Measurements from ENCODE around the gene PARD3.

The PARD3 gene

DNA sequence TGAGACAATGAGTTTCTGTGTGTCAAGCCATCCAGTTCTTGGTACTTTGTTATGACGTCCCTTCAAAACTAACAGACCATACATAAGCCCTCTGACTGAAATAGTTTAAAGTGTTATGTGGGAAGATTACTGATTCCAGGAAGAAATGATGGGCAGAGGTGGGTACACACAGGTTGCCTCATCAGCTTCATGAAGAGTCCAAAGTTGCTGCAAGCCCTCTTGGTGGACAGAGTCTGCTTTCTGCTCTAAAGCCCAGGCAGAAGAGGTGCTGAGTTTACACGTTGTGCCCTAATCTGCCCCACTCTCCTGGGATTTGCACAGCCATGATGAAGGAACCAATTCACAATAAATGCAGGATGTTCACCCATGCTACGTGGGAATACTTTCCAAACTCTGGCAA is 187.4 kb downstream of the PARD3 start:
- Histone ChIP-seq H3K79me2 (peaks cover 14% of the 10 kb centered on the region), H3K4me2 (ENCODE audit: low read length) (no peak overlapping the region), H3K4me1 (no peaks in the 10 kb centered on the region), H3K27me3 (ENCODE audit: control insufficient read depth, insufficient read depth, low read length) (no peaks in the 10 kb centered on the region), H3K36me3 (ENCODE audit: control insufficient read depth, insufficient read depth, low read length) (no peaks in the 10 kb centered on the region), H3K4me3 (ENCODE audit: low read depth, low read length) (no peak overlapping the region), H3K9me3 (ENCODE audit: control insufficient read depth, low read length) (no peaks in the 10 kb centered on the region), H3K27ac (no peak overlapping the region), H2AFZ (no peak overlapping the region), H3K9ac (no peak overlapping the region)
- TF ChIP-seq, protein P1, sequence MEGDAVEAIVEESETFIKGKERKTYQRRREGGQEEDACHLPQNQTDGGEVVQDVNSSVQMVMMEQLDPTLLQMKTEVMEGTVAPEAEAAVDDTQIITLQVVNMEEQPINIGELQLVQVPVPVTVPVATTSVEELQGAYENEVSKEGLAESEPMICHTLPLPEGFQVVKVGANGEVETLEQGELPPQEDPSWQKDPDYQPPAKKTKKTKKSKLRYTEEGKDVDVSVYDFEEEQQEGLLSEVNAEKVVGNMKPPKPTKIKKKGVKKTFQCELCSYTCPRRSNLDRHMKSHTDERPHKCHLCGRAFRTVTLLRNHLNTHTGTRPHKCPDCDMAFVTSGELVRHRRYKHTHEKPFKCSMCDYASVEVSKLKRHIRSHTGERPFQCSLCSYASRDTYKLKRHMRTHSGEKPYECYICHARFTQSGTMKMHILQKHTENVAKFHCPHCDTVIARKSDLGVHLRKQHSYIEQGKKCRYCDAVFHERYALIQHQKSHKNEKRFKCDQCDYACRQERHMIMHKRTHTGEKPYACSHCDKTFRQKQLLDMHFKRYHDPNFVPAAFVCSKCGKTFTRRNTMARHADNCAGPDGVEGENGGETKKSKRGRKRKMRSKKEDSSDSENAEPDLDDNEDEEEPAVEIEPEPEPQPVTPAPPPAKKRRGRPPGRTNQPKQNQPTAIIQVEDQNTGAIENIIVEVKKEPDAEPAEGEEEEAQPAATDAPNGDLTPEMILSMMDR (IDR thresholded peaks at IDR 0.05), result no peak

DNA sequence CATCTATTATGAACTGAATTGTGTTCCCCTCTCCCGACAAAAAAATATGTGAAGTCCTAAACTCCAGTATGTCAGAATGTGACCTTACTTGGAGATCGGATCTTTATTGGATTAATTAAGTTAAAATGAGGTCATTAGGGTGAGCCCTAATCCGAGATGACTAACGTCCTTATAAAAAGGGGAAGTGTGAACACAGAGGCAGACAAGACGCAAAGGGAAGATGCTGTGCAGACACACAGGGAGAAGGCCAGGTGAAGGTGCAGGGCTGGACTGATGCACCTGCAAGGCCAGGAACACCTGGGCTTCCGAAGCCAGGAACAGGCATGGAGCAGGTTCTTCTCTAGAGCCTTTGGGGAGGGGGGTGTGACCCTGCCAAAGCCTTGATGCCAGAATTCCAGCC is 187.8 kb downstream of the PARD3 start:
- Histone ChIP-seq H3K27ac (no peak overlapping the region), H3K4me3 (ENCODE audit: low read depth, low read length) (no peak overlapping the region), H2AFZ (no peak overlapping the region), H3K79me2 (peaks cover 10% of the 10 kb centered on the region), H3K4me1 (no peaks in the 10 kb centered on the region), H3K27me3 (ENCODE audit: control insufficient read depth, insufficient read depth, low read length) (no peaks in the 10 kb centered on the region), H3K4me2 (ENCODE audit: low read length) (no peak overlapping the region), H3K9me3 (ENCODE audit: control insufficient read depth, low read length) (no peaks in the 10 kb centered on the region), H3K9ac (no peak overlapping the region), H3K36me3 (ENCODE audit: control insufficient read depth, insufficient read depth, low read length) (no peaks in the 10 kb centered on the region)
- TF ChIP-seq, protein P1 (IDR thresholded peaks at IDR 0.05), result no peak

DNA sequence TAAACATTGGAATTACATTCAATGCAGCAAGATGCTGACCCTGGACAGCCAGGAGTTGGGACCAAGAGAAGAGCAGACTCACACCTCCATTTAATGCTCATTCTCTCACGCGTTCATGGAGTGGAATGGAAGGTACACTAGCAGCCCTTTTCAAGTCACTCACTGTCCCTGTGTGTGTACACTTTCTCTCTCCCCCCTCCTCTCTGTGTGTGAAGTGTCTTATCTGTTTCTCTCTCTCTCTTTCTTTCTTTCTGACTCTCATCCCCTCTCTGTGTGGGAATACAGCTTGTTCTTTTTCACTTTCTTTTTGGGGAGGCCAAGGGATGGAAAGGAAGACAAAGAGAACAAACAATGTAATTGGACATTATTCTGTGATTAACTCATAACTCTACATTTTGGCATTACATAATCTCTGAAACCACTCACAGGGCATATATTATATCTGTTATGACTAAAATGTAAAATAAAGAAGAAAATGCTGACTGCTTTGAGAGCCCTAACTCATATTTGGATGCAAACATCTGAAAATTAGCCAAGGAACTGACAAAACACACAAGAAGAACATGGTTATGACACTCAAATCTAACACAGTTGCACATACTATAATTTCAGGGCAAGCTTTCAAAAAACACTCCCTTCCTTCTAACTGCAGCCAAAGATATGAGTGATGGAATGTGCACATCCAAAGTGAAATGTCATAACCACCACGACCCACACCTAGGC is 188.8 kb downstream of the PARD3 start:
- Histone ChIP-seq H3K27ac (no peak overlapping the region), H2AFZ (no peak overlapping the region), H3K4me1 (no peaks in the 10 kb centered on the region), H3K9me3 (ENCODE audit: control insufficient read depth, low read length) (no peaks in the 10 kb centered on the region), H3K4me2 (ENCODE audit: low read length) (no peak overlapping the region), H3K79me2 (peaks cover 4% of the 10 kb centered on the region), H3K9ac (no peak overlapping the region), H3K36me3 (ENCODE audit: control insufficient read depth, insufficient read depth, low read length) (no peaks in the 10 kb centered on the region), H3K27me3 (ENCODE audit: control insufficient read depth, insufficient read depth, low read length) (no peaks in the 10 kb centered on the region), H3K4me3 (ENCODE audit: low read depth, low read length) (no peak overlapping the region)
- TF ChIP-seq, protein P1 (IDR thresholded peaks at IDR 0.05), result no peak

DNA sequence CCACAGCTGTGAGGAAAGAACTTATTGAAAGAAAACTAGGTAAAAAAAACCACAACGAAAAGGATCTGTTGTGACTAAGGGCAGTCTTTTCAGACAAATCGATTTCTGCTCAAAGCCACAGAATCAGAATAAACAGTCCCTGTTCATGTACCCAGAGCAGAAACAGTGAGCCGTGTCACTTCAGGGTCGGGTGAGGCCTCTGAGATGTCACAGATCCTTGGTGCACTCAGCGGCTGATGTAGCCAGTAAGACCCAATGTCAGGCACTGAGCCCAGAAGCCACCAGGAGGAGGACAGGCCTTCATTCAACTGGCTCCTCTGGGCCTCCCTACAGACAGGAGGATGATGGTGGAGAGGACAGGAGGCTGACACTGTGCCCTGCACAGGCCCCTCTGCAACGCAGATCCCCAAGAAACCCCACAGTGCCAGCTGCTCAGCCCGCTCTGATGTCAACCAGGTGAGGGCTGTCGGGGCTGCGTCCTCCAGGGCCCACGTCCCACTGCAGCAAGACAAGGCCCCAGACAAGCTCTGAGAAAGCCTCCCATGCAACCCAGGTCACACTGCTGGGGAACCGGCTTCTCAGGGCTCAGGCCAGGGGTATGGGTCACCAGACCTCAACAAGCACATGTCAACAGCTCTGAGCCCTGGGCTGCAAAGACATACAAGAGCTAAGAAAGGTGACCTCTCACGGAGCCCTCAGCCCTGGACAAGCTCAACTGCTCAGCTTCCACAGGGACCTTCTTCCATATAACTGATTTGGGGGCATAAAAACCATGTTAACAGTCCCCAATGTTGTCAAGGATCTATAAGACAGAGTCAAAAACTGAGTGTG is 190.6 kb downstream of the PARD3 start:
- Histone ChIP-seq H3K4me1 (no peaks in the 10 kb centered on the region), H3K27me3 (ENCODE audit: control insufficient read depth, insufficient read depth, low read length) (no peaks in the 10 kb centered on the region), H3K4me2 (ENCODE audit: low read length) (no peak overlapping the region), H3K9ac (no peak overlapping the region), H2AFZ (no peak overlapping the region), H3K9me3 (ENCODE audit: control insufficient read depth, low read length) (no peaks in the 10 kb centered on the region), H3K36me3 (ENCODE audit: control insufficient read depth, insufficient read depth, low read length) (no peaks in the 10 kb centered on the region), H3K4me3 (ENCODE audit: low read depth, low read length) (no peak overlapping the region), H3K79me2 (peaks cover 2% of the 10 kb centered on the region), H3K27ac (no peak overlapping the region)
- TF ChIP-seq, protein P1 (IDR thresholded peaks at IDR 0.05), result no peak

Data from parathyroid adenoma (tissue), 2 donors.